ENCODE results near the gene LBX2. TPM values are rescaled to one million over a fixed set of nuclear protein-coding genes. Genes with fewer than 3 reads are reported as not detected.

LBX2 gene
- total and polyA plus RNA-seq, 2 experiments from 2014 or later, result 0.24 to 0.57 TPM

DNA sequence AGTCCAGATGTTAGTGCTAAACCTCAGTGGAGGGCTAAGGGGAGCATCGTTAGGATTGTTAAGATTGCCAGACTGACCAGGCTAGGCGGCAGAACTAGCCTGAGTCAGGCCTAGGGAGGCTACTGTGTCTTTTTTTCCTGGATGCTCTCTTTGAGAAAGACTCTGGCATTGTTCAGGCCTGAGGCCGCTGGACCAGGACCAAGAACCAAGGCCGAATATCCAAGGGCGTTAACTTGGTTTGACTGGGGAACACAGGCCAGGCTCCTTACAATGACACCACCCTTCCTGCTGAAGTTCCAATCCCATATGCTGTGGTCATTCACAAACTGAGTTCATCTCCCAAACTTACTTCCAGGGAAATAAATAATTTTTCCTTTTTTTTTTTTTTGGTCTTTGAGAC lies 40.9 kb upstream of the LBX2 start:
- no peak overlapping the region for H3K4me3 Mint-ChIP-seq
- Histone ChIP-seq H3K4me2 (no peak overlapping the region), H3K4me1 (ENCODE audit: insufficient read depth) (no peaks in the 10 kb centered on the region), H3K79me2 (replicated peaks; ENCODE audit: insufficient read depth) (no peaks in the 10 kb centered on the region), H2AFZ (no peak overlapping the region), H4K20me1 (replicated peaks; ENCODE audit: insufficient read depth) (no peaks in the 10 kb centered on the region; the same call in 1 of the 2 replicates), H3K36me3 (ENCODE audit: insufficient read depth) (no peaks in the 10 kb centered on the region), H3K9me2 (ENCODE audit: insufficient read depth) (no peaks in the 10 kb centered on the region), H3K27me3 (ENCODE audit: insufficient read depth) (peaks cover 6% of the 10 kb centered on the region; the same call in 1 of the 2 replicates), H3F3A (replicated peaks; ENCODE audit: low read depth) (no peaks in the 10 kb centered on the region), H3K27ac (ENCODE audit: low read depth) (no peak overlapping the region), H3K4me3 (no peak overlapping the region)
- DNase-seq (ENCODE audit: low spot score) (no peak), ATAC-seq (no peak)
- no peaks in the 10 kb centered on the region; the same call in none of the 3 replicates for H3K4me1 Mint-ChIP-seq
- no peak overlapping the region for H3K27ac Mint-ChIP-seq
- no peaks in the 10 kb centered on the region for H3K9me3 Mint-ChIP-seq
- H3K36me3 Mint-ChIP-seq (ENCODE audit: low read depth), result no peaks in the 10 kb centered on the region
- peaks cover 10% of the 10 kb centered on the region for H3K27me3 Mint-ChIP-seq (ENCODE audit: insufficient read depth, low read depth, poor library complexity)
- TF ChIP-seq, protein P1, sequence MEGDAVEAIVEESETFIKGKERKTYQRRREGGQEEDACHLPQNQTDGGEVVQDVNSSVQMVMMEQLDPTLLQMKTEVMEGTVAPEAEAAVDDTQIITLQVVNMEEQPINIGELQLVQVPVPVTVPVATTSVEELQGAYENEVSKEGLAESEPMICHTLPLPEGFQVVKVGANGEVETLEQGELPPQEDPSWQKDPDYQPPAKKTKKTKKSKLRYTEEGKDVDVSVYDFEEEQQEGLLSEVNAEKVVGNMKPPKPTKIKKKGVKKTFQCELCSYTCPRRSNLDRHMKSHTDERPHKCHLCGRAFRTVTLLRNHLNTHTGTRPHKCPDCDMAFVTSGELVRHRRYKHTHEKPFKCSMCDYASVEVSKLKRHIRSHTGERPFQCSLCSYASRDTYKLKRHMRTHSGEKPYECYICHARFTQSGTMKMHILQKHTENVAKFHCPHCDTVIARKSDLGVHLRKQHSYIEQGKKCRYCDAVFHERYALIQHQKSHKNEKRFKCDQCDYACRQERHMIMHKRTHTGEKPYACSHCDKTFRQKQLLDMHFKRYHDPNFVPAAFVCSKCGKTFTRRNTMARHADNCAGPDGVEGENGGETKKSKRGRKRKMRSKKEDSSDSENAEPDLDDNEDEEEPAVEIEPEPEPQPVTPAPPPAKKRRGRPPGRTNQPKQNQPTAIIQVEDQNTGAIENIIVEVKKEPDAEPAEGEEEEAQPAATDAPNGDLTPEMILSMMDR (conservative IDR thresholded peaks at IDR 0.05; ENCODE audit: low read depth in 2 of 2), result no peak
- no peak for TF ChIP-seq EZH2phosphoT487 (IDR thresholded peaks at IDR 0.05; ENCODE audit: unreplicated experiment)
- TF ChIP-seq, protein P2, sequence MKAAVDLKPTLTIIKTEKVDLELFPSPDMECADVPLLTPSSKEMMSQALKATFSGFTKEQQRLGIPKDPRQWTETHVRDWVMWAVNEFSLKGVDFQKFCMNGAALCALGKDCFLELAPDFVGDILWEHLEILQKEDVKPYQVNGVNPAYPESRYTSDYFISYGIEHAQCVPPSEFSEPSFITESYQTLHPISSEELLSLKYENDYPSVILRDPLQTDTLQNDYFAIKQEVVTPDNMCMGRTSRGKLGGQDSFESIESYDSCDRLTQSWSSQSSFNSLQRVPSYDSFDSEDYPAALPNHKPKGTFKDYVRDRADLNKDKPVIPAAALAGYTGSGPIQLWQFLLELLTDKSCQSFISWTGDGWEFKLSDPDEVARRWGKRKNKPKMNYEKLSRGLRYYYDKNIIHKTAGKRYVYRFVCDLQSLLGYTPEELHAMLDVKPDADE (IDR thresholded peaks at IDR 0.05), result no peak
- no peak for TF ChIP-seq NANOG (IDR thresholded peaks at IDR 0.05; ENCODE audit: borderline replicate concordance)
- TF ChIP-seq, protein P3, sequence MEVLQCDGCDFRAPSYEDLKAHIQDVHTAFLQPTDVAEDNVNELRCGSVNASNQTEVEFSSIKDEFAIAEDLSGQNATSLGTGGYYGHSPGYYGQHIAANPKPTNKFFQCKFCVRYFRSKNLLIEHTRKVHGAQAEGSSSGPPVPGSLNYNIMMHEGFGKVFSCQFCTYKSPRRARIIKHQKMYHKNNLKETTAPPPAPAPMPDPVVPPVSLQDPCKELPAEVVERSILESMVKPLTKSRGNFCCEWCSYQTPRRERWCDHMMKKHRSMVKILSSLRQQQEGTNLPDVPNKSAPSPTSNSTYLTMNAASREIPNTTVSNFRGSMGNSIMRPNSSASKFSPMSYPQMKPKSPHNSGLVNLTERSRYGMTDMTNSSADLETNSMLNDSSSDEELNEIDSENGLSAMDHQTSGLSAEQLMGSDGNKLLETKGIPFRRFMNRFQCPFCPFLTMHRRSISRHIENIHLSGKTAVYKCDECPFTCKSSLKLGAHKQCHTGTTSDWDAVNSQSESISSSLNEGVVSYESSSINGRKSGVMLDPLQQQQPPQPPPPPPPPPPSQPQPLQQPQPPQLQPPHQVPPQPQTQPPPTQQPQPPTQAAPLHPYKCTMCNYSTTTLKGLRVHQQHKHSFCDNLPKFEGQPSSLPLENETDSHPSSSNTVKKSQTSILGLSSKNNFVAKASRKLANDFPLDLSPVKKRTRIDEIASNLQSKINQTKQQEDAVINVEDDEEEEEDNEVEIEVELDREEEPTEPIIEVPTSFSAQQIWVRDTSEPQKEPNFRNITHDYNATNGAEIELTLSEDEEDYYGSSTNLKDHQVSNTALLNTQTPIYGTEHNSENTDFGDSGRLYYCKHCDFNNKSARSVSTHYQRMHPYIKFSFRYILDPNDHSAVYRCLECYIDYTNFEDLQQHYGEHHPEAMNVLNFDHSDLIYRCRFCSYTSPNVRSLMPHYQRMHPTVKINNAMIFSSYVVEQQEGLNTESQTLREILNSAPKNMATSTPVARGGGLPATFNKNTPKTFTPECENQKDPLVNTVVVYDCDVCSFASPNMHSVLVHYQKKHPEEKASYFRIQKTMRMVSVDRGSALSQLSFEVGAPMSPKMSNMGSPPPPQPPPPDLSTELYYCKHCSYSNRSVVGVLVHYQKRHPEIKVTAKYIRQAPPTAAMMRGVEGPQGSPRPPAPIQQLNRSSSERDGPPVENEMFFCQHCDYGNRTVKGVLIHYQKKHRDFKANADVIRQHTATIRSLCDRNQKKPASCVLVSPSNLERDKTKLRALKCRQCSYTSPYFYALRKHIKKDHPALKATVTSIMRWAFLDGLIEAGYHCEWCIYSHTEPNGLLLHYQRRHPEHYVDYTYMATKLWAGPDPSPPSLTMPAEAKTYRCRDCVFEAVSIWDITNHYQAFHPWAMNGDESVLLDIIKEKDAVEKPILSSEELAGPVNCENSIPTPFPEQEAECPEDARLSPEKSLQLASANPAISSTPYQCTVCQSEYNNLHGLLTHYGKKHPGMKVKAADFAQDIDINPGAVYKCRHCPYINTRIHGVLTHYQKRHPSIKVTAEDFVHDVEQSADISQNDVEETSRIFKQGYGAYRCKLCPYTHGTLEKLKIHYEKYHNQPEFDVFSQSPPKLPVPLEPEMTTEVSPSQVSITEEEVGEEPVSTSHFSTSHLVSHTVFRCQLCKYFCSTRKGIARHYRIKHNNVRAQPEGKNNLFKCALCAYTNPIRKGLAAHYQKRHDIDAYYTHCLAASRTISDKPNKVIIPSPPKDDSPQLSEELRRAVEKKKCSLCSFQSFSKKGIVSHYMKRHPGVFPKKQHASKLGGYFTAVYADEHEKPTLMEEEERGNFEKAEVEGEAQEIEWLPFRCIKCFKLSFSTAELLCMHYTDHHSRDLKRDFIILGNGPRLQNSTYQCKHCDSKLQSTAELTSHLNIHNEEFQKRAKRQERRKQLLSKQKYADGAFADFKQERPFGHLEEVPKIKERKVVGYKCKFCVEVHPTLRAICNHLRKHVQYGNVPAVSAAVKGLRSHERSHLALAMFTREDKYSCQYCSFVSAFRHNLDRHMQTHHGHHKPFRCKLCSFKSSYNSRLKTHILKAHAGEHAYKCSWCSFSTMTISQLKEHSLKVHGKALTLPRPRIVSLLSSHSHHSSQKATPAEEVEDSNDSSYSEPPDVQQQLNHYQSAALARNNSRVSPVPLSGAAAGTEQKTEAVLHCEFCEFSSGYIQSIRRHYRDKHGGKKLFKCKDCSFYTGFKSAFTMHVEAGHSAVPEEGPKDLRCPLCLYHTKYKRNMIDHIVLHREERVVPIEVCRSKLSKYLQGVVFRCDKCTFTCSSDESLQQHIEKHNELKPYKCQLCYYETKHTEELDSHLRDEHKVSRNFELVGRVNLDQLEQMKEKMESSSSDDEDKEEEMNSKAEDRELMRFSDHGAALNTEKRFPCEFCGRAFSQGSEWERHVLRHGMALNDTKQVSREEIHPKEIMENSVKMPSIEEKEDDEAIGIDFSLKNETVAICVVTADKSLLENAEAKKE (CRISPR knock-in tag; IDR thresholded peaks at IDR 0.05), result no peak
- TF ChIP-seq JUNB (IDR thresholded peaks at IDR 0.05; ENCODE audit: unreplicated experiment), result no peak
- no peak for TF ChIP-seq CREB1 (CRISPR knock-in tag; IDR thresholded peaks at IDR 0.05; ENCODE audit: low read depth)
- TF ChIP-seq EZH2 (IDR thresholded peaks at IDR 0.05; ENCODE audit: low read depth, unreplicated experiment), result no peak
- TF ChIP-seq ZNF114 (CRISPR knock-in tag; IDR thresholded peaks at IDR 0.05), result no peak
- TF ChIP-seq ZNF331 (CRISPR knock-in tag; IDR thresholded peaks at IDR 0.05; ENCODE audit: low read depth), result no peak
- no peak for TF ChIP-seq POLR2AphosphoS5 (IDR thresholded peaks at IDR 0.05; ENCODE audit: low read depth)
